OCI-LY3 (cell line): ENCODE measurements around the gene HUNK.

Experiments
- EZH2phosphoT487 ChIP-seq: fragments of 200-600 bp; shearing (Covaris generic); IDR thresholded peaks from 2 replicates; pipeline ENCODE4 v1.6.1; 2018; ENCODE audit warnings: antibody characterized with exemption, mixed run types, low read depth
- TF ChIP-seq, protein P1 (sequence below): fragments of 200-600, 300-600 bp; sonication (generic); IDR thresholded peaks from 2 replicates; pipeline ENCODE4 v1.5.1; 2014; ENCODE audit warnings: antibody characterized with exemption, low read length, low read depth

DNA sequence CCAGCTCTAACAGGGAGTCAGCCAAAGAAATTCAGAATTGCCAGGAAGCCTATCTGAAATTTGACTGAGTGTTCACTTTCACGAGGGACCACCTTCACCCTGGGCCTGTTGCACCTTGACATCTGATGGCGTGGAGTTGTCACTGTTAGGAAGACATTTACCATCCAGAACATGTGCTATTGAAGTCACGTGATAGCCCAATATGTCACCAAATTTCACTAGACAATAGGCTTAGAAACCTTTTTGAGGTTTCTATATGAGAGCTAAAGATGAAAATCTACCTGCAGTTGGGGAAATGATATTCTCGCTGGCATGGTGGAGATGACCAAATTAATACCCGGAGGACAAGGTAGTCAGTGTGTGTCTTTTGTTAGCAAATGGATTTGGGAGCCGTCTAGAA is 102.7 kb downstream of the HUNK start:
- TF ChIP-seq, protein P1, sequence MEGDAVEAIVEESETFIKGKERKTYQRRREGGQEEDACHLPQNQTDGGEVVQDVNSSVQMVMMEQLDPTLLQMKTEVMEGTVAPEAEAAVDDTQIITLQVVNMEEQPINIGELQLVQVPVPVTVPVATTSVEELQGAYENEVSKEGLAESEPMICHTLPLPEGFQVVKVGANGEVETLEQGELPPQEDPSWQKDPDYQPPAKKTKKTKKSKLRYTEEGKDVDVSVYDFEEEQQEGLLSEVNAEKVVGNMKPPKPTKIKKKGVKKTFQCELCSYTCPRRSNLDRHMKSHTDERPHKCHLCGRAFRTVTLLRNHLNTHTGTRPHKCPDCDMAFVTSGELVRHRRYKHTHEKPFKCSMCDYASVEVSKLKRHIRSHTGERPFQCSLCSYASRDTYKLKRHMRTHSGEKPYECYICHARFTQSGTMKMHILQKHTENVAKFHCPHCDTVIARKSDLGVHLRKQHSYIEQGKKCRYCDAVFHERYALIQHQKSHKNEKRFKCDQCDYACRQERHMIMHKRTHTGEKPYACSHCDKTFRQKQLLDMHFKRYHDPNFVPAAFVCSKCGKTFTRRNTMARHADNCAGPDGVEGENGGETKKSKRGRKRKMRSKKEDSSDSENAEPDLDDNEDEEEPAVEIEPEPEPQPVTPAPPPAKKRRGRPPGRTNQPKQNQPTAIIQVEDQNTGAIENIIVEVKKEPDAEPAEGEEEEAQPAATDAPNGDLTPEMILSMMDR, result no peak
- TF ChIP-seq EZH2phosphoT487, result no peak
